Gastrocnemius medialis (tissue), 4 donors: ENCODE data around the gene HOATZ.

Experiments used
- POLR2A ChIP-seq, 2 donors: fragments of 450-650 bp; IDR thresholded peaks; one replicate each; pipeline ENCODE4 v1.6.1; 2017; ENCODE audit warnings: antibody characterized with exemption in 2 of 2, mild to moderate bottlenecking in 2 of 2, moderate library complexity in 2 of 2
- TF ChIP-seq, protein P1 (sequence below), 5 experiments: fragments of 450-650 bp in 3 of 5; fragments of 200-600 bp in 2 of 5; sonication (generic) in 2 of 5; IDR thresholded peaks in 4 of 5; conservative IDR thresholded peaks in 1 of 5; 1 replicate in 4 of 5; 2 replicates in 1 of 5; pipeline ENCODE4 v1.5.1; 2016 to 2019; ENCODE audit warnings: antibody characterized with exemption in 5 of 5, mild to moderate bottlenecking in 3 of 5, moderate library complexity in 3 of 5

DNA sequence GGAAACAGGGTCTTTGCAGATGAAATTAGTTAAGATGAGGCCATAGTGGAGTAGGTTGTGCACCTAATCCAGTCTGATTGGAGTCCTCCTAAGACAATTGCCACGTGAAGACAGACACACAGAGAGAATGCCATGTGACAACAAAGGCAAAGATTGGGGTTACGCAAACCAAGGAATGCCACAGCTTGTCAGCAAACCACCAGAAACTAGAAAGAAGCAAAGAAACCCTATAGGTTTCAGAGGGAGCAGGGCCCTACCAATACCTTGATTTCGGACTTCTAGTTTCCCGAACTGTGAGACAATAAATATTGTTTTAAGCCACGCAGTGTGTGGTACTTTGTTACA lies 17.8 kb downstream of the HOATZ start:
- TF ChIP-seq, protein P1, sequence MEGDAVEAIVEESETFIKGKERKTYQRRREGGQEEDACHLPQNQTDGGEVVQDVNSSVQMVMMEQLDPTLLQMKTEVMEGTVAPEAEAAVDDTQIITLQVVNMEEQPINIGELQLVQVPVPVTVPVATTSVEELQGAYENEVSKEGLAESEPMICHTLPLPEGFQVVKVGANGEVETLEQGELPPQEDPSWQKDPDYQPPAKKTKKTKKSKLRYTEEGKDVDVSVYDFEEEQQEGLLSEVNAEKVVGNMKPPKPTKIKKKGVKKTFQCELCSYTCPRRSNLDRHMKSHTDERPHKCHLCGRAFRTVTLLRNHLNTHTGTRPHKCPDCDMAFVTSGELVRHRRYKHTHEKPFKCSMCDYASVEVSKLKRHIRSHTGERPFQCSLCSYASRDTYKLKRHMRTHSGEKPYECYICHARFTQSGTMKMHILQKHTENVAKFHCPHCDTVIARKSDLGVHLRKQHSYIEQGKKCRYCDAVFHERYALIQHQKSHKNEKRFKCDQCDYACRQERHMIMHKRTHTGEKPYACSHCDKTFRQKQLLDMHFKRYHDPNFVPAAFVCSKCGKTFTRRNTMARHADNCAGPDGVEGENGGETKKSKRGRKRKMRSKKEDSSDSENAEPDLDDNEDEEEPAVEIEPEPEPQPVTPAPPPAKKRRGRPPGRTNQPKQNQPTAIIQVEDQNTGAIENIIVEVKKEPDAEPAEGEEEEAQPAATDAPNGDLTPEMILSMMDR (IDR thresholded peaks at IDR 0.05 in 4 of 5, conservative IDR thresholded peaks at IDR 0.05 in 1 of 5) = no peak
- no peak for TF ChIP-seq POLR2A (IDR thresholded peaks at IDR 0.05)
